ENCODE results near the gene MPO. TPM values are rescaled to one million over a fixed set of nuclear protein-coding genes. Genes with fewer than 3 reads are reported as not detected.

MPO gene
- total and polyA plus RNA-seq, 10 of the 15 experiments (the other 5 are each of a cell fraction or from before 2014, with no cell fraction given): 0.06 to 0.49 (median 0.14) TPM

DNA sequence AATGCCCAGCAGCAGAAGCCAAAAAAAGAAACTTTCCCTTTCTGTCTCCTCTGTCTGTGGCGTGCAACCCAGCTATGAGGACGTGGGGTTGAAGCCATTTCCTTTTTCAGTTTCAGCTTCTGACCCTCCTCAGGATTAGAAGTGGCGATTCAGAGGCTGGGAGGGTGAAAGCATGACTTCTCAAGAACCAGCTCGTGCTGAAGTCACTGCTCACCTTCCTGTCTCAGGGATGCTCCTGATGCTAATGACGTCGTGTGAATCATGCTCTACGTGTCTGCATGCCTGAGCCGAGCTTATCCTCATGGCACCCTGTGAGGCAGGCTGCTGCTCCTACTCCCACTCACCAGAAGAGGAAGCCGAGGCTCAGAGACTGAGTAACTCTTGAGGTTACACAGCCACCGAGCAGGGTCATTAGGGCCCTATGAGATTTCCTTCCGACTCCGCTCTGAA, 48.0 kb downstream of the MPO start (continued):
- TF ChIP-seq NBN (IDR thresholded peaks at IDR 0.05): peak; percentile 87
- TF ChIP-seq, protein P1, sequence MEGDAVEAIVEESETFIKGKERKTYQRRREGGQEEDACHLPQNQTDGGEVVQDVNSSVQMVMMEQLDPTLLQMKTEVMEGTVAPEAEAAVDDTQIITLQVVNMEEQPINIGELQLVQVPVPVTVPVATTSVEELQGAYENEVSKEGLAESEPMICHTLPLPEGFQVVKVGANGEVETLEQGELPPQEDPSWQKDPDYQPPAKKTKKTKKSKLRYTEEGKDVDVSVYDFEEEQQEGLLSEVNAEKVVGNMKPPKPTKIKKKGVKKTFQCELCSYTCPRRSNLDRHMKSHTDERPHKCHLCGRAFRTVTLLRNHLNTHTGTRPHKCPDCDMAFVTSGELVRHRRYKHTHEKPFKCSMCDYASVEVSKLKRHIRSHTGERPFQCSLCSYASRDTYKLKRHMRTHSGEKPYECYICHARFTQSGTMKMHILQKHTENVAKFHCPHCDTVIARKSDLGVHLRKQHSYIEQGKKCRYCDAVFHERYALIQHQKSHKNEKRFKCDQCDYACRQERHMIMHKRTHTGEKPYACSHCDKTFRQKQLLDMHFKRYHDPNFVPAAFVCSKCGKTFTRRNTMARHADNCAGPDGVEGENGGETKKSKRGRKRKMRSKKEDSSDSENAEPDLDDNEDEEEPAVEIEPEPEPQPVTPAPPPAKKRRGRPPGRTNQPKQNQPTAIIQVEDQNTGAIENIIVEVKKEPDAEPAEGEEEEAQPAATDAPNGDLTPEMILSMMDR (IDR thresholded peaks at IDR 0.05 in 2 of 3, conservative IDR thresholded peaks at IDR 0.05 in 1 of 3; ENCODE audit: control insufficient read depth in 2 of 3, extremely low read depth in 1 of 3, insufficient read depth in 1 of 3, low read depth in 3 of 3, low read length in 3 of 3): peak; percentile 6 to 24 (median 20); a peak in 1 of 6 replicates
- no peak for TF ChIP-seq SP1 (IDR thresholded peaks at IDR 0.05; ENCODE audit: low read depth, low read length)
- TF ChIP-seq RELA (IDR thresholded peaks at IDR 0.05; ENCODE audit: borderline replicate concordance, partially characterized antibody): no peak
- TF ChIP-seq, protein P2, sequence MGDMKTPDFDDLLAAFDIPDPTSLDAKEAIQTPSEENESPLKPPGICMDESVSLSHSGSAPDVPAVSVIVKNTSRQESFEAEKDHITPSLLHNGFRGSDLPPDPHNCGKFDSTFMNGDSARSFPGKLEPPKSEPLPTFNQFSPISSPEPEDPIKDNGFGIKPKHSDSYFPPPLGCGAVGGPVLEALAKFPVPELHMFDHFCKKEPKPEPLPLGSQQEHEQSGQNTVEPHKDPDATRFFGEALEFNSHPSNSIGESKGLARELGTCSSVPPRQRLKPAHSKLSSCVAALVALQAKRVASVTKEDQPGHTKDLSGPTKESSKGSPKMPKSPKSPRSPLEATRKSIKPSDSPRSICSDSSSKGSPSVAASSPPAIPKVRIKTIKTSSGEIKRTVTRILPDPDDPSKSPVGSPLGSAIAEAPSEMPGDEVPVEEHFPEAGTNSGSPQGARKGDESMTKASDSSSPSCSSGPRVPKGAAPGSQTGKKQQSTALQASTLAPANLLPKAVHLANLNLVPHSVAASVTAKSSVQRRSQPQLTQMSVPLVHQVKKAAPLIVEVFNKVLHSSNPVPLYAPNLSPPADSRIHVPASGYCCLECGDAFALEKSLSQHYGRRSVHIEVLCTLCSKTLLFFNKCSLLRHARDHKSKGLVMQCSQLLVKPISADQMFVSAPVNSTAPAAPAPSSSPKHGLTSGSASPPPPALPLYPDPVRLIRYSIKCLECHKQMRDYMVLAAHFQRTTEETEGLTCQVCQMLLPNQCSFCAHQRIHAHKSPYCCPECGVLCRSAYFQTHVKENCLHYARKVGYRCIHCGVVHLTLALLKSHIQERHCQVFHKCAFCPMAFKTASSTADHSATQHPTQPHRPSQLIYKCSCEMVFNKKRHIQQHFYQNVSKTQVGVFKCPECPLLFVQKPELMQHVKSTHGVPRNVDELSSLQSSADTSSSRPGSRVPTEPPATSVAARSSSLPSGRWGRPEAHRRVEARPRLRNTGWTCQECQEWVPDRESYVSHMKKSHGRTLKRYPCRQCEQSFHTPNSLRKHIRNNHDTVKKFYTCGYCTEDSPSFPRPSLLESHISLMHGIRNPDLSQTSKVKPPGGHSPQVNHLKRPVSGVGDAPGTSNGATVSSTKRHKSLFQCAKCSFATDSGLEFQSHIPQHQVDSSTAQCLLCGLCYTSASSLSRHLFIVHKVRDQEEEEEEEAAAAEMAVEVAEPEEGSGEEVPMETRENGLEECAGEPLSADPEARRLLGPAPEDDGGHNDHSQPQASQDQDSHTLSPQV (IDR thresholded peaks at IDR 0.05): peak; percentile 42; the same call in 1 of the 2 replicates
- TF ChIP-seq NFIC (IDR thresholded peaks at IDR 0.05; ENCODE audit: low read depth, low read length): peak; percentile 28; the same call in 1 of the 2 replicates
- TF ChIP-seq, protein P3, sequence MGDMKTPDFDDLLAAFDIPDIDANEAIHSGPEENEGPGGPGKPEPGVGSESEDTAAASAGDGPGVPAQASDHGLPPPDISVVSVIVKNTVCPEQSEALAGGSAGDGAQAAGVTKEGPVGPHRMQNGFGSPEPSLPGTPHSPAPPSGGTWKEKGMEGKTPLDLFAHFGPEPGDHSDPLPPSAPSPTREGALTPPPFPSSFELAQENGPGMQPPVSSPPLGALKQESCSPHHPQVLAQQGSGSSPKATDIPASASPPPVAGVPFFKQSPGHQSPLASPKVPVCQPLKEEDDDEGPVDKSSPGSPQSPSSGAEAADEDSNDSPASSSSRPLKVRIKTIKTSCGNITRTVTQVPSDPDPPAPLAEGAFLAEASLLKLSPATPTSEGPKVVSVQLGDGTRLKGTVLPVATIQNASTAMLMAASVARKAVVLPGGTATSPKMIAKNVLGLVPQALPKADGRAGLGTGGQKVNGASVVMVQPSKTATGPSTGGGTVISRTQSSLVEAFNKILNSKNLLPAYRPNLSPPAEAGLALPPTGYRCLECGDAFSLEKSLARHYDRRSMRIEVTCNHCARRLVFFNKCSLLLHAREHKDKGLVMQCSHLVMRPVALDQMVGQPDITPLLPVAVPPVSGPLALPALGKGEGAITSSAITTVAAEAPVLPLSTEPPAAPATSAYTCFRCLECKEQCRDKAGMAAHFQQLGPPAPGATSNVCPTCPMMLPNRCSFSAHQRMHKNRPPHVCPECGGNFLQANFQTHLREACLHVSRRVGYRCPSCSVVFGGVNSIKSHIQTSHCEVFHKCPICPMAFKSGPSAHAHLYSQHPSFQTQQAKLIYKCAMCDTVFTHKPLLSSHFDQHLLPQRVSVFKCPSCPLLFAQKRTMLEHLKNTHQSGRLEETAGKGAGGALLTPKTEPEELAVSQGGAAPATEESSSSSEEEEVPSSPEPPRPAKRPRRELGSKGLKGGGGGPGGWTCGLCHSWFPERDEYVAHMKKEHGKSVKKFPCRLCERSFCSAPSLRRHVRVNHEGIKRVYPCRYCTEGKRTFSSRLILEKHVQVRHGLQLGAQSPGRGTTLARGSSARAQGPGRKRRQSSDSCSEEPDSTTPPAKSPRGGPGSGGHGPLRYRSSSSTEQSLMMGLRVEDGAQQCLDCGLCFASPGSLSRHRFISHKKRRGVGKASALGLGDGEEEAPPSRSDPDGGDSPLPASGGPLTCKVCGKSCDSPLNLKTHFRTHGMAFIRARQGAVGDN (IDR thresholded peaks at IDR 0.05): peak; percentile 98
- TF ChIP-seq CREM (IDR thresholded peaks at IDR 0.05; ENCODE audit: low read depth): peak; percentile 88
- TF ChIP-seq, protein P4, sequence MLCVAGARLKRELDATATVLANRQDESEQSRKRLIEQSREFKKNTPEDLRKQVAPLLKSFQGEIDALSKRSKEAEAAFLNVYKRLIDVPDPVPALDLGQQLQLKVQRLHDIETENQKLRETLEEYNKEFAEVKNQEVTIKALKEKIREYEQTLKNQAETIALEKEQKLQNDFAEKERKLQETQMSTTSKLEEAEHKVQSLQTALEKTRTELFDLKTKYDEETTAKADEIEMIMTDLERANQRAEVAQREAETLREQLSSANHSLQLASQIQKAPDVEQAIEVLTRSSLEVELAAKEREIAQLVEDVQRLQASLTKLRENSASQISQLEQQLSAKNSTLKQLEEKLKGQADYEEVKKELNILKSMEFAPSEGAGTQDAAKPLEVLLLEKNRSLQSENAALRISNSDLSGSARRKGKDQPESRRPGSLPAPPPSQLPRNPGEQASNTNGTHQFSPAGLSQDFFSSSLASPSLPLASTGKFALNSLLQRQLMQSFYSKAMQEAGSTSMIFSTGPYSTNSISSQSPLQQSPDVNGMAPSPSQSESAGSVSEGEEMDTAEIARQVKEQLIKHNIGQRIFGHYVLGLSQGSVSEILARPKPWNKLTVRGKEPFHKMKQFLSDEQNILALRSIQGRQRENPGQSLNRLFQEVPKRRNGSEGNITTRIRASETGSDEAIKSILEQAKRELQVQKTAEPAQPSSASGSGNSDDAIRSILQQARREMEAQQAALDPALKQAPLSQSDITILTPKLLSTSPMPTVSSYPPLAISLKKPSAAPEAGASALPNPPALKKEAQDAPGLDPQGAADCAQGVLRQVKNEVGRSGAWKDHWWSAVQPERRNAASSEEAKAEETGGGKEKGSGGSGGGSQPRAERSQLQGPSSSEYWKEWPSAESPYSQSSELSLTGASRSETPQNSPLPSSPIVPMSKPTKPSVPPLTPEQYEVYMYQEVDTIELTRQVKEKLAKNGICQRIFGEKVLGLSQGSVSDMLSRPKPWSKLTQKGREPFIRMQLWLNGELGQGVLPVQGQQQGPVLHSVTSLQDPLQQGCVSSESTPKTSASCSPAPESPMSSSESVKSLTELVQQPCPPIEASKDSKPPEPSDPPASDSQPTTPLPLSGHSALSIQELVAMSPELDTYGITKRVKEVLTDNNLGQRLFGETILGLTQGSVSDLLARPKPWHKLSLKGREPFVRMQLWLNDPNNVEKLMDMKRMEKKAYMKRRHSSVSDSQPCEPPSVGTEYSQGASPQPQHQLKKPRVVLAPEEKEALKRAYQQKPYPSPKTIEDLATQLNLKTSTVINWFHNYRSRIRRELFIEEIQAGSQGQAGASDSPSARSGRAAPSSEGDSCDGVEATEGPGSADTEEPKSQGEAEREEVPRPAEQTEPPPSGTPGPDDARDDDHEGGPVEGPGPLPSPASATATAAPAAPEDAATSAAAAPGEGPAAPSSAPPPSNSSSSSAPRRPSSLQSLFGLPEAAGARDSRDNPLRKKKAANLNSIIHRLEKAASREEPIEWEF (IDR thresholded peaks at IDR 0.05; ENCODE audit: insufficient replicate concordance, low read depth, low read length): no peak
- TF ChIP-seq EGR1 (IDR thresholded peaks at IDR 0.05; ENCODE audit: borderline replicate concordance in 1 of 2, low read depth in 2 of 2, low read length in 2 of 2): peak in 1 of 2 experiments; percentile 67; a peak in 2 of 3 replicates
- TF ChIP-seq DPF2 (IDR thresholded peaks at IDR 0.05): peak; percentile 69
- TF ChIP-seq BHLHE40 (IDR thresholded peaks at IDR 0.05; ENCODE audit: borderline replicate concordance in 1 of 2, low read depth in 2 of 2, low read length in 1 of 2): peak; percentile 68 to 78; a peak in 2 of 4 replicates
- TF ChIP-seq BCL11A (IDR thresholded peaks at IDR 0.05; ENCODE audit: low read depth, low read length): peak; percentile 18; the same call in 1 of the 2 replicates

All from GM12878 (cell line).